Fibroblast of lung (primary cell): ENCODE measurements around the gene ZNF622.

Experiments
- CTCF ChIP-seq, 2 donors: IDR thresholded peaks in 1 of 2; conservative IDR thresholded peaks in 1 of 2; 1 replicate in 1 of 2; 2 replicates in 1 of 2; pipeline ENCODE4 v1.5.1; 2011 to 2012; ENCODE audit warnings: low read length in 2 of 2, control low read depth in 1 of 2, inconsistent platforms in 1 of 2, low read depth in 1 of 2, mild to moderate bottlenecking in 1 of 2
- EZH2 ChIP-seq: IDR thresholded peaks from 2 replicates; pipeline ENCODE4 v1.5.1; 2012; ENCODE audit warnings: low read length, control low read depth, mild to moderate bottlenecking; ENCODE audit errors: missing control alignments

- no peak for TF ChIP-seq CTCF (conservative IDR thresholded peaks at IDR 0.05 in 1 of 2, IDR thresholded peaks at IDR 0.05 in 1 of 2; ENCODE audit: low read depth in 1 of 2, low read length in 2 of 2)
- TF ChIP-seq EZH2, result no peak
Measured at GRCh38 chr5:16464231-16464630, 1.4 kb downstream of the ZNF622 start.
